Measurements from ENCODE around the gene GRIK4.
A peak's percentile ranks its signal among the peaks of the same experiment; 100 is the strongest.

GRIK4 gene

DNA sequence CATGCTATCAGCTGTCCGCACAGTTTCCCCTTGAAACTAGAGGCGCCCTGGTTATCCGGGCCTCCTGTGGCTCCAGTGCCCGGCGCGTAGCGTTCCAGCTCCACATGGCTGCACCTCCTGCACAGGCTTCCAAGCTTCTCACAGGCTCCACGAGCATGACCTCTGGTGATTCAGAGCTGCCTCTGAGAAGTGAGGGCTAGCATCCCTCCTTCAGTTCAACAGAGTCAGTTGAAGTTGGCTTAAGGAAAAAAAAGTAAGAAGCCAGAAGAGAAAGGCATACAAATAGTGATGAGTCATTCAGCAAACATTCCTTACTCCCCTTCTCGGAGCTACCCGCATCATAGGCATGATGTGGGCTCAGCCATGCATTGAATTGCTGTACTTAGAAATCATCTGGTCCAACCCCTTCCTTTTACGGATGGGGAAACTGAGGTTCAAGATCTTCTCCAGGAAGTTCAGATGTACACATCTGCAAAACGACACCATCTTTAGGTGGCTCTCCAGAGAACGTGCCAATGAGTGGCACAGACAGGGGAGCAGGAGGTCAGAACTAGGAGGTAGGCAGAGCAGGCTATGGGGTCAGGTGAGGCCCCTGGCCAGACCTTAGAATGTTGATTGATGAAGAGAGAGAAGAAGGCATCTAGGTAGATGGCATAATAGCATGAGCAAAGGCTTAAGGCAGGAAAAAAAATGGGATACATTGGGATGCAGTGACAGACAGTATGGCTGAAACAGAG lies 296.0 kb downstream of the GRIK4 start:
- FAIRE-seq (no peak), DNase-seq (ENCODE audit: low spot score) (peak; percentile 84)

DNA sequence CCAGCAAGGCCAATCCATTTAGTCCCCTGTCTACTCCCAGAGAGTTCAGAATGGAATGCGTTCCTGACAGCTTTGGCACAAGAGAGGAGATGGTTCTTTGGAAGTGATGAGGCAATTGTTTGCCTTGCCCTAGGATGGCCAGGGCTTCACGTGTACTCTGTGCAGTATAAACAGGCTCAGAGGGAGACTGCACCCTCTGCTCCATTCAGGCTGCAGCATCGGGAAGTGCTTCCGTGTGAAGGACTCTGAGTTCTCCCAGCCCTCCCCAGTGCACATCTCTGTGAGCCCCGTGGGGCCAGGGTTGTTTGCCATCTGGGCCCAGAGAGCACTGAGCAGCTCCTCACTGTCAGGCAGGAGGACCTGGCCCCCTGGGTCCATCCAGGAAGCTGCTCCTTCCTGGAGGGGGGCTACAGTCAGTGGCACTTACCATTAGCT lies 297.1 kb downstream of the GRIK4 start:
- no peak for FAIRE-seq
- DNase-seq (ENCODE audit: low spot score) = no peak

DNA sequence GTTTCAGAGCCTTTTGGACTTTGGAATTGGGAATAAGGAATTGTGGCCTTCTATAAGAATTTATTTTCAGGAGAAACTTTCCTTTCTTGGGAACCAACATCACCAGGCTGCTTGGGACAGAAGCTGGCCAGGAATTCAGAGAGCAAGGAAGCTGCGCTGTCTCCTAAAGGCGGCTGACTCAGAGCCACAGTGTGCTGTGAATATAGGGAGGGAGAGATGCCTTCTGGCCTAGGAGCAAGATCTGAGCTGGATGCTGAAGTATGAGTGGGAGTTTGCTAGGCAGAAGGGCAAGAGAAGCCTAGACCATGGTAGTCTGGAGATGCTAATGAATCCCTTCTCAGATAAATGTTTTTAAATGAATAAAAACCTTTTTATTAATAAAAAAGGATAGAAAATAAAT lies 298.7 kb downstream of the GRIK4 start:
- no peak for DNase-seq (ENCODE audit: low spot score)
- no peak for FAIRE-seq

DNA sequence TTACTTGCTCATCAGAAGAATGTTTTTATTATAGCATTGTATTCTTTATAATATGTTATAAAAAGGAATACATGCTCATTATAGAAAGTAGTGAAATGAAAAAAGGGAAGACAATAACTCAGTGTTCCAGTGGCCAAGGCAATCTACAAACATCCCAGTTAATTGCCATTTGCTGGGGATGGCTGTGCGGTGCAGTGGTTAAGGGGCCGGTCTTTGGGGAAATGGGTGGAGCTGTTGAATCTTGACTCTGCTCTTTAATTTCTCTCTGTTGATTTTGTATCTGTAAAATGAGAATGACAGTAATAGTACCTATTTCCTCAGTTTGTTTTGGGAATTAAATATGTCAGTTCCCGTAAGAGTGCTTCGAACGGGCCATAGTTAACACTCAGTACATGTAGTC lies 299.7 kb downstream of the GRIK4 start:
- no peak for DNase-seq (ENCODE audit: low spot score)
- FAIRE-seq = no peak

DNA sequence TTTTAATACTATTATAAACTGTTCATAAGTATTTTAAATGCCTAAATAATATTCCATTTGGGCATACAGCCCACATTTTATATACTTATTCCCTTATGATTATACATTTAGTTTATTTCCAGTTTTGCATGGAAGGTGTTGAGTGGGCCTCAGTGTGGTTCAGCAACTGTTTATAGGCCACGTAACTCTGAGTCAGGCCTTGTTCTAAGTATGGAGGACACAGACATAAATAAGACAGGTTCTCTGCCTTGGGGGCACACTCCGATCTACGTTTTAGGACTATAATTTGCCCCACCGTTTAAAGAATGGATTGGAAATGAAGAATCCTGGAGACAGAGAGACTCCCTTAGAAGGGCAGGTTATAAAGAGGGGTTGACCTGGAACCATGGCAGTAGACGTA lies 300.2 kb downstream of the GRIK4 start:
- FAIRE-seq = no peak
- DNase-seq (ENCODE audit: low spot score) = no peak

DNA sequence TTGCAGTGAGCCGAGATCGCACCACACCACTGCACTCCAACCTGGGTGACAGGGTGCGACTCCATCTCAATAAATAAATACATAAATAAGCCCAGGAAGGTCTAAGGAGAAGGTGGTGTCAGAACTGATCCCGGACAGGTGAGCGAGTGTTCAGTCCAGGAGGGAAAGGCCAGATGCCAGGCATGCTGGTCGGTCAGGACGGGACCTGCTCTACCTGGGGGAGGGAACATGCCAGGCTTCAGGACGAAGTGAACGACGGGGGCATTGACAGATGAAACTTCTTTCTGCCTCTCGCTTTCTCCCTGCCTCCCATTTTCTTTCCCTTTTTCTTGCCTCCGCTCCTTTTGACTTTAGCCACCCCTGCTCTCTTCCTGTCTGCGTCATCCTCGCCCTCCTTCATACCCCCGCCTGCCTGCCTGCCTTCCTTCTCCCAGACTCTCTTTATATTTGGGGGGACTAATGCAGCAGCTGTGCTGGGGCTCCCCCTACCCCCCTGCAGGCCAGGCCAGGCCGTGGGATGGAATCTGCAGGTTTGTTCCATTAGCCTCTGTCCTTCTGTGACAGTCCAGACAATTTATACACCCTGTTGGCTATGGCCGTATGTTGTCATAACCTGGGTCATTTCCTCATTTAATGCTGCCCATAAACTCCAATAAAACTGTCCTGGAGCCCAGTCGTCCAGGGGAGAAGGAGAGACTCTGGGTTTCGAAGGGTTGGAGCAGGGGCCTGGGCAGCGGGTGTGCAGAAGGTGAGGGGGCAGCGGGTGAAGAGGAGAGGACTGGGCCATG lies 303.2 kb downstream of the GRIK4 start:
- DNase-seq (ENCODE audit: low spot score) = no peak
- FAIRE-seq = no peak

DNA sequence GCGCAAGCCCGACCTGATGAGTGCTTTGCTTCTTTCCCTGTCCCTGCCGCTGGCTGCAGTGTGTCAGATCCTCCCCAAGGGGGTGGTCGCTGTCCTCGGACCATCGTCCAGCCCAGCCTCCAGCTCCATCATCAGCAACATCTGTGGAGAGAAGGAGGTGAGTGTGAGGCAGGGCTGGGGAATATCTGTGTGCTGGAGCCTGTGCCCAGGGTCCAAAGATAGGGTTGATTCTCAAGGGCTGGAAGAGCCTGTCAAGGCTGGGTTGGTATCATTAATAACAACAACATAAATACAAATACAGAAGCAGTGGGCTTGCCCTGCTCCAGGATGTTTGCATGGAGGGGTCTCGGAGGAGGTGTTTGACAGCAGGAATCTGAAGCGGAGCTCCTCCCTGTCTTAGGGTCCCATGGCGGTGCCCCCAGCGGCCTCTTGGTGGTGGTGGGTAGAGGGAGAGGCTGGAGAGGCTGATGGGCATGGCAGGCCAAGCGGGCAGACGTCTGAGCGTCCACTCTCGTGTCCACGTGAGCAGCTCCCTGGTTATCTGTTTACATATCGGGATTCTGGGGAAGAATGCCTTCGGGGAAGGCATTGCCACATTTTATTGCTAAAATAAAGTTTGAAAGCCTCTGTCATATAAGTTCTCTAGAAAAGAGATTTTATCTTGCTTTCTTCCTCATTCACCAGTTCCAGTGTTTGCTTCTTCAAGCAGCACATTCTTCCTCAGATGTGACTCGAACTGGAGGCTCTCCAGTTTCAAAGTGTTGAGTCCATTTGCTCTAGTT lies 304.0 kb downstream of the GRIK4 start:
- DNase-seq (ENCODE audit: low spot score) (no peak), FAIRE-seq (no peak)

DNA sequence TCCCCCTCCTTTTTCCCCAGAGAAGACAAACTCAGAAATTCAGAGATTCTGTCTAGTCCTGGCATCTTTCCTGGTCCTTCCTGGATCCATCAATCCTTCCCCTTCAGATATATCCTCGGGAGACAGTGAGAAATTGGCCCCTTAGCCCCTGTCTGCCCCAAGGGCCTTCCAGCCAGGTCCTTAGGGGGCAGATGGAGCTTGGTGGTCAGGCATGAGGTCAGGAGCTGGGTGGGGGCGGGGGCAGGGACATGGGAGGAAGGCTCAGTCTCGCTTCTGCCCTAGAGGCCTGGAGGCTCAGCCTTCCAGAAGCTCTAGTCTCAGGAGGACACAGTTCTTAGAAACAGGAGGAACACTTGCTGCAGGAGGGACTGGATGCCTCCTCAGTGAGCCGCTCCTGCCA lies 304.6 kb downstream of the GRIK4 start:
- FAIRE-seq = no peak
- no peak for DNase-seq (ENCODE audit: low spot score)

DNA sequence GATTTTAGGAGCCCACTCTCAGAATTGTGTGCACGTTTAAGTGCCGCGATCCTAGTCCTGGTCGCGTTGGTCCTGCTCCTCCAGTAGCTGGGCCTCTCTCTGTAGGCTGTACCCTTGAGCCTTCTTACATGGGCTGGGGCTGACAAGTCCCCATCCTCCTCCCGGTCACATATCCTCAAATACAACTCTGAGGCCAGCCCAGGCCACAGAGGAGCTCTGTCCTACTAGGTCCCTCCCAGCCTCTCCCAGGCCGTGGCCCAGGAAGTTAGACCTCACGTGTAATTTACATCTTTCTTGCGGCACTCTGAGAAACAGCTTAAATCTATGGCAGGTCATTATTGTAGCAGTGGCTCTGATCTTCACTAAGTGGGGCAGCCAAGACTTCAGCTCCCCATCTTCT lies 305.2 kb downstream of the GRIK4 start:
- FAIRE-seq = no peak
- DNase-seq (ENCODE audit: low spot score) = no peak

DNA sequence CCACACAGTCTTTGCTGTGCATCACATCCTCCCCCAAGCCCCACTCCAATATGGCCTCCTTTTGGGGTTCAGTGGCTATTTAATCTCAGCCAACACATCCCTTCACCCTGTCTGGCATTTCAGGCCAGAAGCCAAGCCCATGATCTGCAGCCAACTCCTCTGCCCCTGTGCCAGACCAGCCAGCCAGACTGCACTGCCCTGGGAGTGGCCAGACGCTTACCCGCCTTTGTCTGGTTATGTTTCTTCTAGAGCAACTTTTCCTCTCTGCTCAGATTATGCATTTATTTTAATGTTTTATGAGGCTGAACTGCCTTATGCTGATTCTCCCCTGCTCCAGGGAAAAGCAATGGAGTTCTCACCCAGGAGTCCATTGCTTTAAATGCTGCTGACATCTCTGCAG lies 305.6 kb downstream of the GRIK4 start:
- no peak for FAIRE-seq
- no peak for DNase-seq (ENCODE audit: low spot score)

DNA sequence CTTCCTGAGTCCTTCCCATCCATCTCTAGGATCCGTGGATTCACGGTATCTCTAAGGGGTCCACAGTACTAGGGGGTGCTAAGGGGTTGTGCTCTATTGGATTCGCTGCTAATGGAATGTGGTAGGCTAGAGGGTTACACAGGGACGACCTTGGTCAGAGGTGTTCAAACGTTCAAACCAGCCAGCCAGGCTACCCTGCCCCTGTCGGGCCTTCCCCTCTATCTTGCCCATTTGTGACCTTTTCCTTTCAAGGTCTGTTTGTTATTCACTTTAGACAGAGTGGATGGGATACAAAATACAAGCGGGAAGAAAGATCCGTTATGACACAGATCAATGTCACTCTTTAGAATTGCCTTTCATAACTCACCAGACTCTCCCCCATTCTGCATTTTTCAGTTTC lies 306.5 kb downstream of the GRIK4 start:
- no peak for FAIRE-seq
- DNase-seq (ENCODE audit: low spot score) = no peak

DNA sequence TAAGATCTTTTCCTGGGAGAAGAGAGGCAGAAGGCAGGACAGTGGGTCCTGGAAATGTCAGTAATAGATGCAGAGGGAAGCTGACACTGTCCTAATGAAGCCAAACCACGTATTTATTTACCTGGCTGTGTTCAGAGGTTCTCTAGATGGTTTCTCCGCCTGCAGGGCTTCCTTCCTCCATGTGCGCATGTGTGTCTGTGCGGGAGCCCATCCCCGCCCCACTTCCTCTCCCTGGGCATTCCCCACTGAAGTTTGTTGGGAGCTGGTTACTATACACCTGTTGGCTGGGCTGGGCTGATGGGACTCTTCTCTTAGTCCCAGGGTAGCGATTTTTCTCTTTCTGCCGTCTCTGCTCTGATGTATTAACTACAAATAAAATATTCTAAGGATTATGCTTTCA lies 307.5 kb downstream of the GRIK4 start:
- DNase-seq (ENCODE audit: low spot score) = no peak
- FAIRE-seq = no peak

DNA sequence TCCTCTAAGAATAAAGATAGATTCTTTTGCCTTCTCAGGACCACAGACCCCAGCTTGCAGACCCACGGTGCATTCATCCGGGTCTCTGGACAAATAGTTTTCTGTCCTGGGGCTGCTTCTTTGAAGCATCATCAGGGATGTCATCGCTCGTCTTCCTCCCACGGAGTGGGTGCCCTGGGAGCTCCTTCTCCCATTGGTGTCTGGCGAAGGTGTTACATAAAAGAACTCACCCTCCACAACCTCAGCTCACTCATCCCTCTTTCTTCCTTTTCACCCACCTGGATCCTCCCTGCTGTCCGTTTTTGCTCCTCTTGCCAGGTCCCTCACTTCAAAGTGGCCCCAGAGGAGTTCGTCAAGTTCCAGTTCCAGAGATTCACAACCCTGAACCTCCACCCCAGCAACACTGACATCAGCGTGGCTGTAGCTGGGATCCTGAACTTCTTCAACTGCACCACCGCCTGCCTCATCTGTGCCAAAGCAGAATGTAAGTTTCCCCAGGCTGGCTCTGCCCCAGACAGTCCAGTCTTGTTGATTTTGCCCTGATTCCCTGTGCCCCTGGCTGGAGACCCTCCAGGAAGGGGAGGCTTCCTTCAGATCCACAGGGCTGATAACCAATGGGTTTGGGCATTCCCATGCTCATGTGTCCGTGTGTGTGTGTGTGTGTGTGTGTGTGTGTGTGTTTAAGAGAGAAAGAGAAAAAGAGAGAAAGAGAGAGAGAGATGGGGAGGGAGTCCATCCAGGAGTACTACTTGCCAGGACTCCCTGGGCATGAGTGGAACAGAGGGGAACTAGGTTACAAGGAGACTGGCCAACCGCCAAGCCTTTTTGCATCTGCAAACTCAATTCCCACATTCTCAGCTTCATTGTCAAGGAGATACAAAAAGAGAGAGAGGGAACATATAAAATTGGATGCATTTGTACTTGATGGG lies 308.2 kb downstream of the GRIK4 start:
- FAIRE-seq (no peak), DNase-seq (ENCODE audit: low spot score) (no peak)

DNA sequence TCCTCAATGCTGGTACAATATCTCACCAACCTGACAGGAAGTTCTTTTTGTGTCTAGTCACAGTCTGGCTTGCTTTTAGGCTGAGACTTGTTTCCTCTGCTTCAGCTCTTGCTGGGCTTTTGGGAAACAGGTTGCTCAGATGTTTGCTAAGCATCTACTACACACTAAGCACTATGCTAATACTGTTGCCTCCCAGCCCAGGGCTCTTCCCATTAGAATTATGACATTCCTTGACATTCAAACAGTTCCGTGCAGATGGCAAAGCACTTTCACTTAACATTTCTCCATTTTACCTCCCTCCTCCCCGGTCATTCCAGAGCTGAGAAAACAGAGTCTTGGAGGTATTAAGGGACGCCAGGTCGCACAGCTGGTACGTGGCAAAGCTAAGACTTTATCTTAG lies 311.6 kb downstream of the GRIK4 start:
- FAIRE-seq = no peak
- no peak for DNase-seq (ENCODE audit: low spot score)

DNA sequence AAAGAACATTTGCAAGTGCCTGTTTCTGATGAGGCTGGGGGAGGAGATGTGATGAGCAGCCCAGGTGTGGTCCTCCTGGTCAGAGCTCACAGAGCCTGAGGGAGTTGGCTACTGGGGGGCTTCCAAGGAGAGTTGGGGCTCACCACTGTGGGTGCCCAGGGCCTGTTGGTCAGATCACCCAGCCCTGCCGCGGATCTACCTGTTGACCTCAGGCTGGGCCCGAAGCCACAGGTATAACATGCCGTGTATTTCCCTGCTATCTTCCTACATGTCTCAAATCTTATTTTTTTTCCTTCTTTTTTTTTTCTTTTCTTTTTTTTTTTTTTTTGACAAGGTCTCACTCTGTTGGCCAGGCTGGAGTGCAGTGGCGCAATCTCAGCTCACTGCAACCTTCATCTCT lies 312.7 kb downstream of the GRIK4 start:
- DNase-seq (ENCODE audit: low spot score) (no peak), FAIRE-seq (no peak)

DNA sequence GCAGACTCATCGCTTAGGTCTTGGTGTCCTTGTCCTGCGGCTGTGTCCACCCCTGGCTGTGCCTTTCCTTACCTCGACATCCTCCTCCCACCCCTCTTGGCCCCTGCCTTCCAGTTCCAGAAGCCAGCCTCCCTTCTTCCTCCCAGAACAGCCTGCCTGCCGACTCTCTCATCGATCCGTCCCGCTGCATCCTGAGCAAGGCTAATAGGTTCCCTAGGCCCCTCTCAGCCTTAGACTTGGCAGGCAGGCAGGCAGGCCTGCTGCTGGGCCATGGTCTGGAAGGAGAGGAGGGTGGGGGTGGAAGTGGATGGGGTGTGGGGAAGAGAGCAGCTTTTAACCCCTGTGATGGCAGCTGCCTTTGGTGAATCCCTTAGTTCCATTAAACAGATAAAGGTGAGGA lies 315.6 kb downstream of the GRIK4 start:
- no peak for FAIRE-seq

DNA sequence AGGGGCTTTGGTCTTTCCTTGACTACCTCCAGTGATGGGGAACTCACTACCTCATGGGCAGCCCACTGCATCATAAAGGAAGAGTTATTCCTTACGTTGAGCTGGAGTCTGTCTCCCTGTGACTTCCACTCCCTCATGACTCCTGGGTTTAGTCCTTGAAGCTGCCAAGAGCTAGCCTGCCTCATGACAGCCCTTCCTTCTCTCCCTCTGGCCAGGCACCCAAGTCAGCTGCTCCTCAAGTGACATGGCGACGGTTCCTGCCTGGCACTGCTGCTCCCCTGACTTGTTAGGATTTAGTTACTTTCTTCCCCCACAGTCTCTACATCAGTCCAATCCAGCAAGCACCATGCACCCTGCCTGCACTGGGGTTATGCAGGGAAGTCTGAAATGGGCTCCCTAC lies 316.3 kb downstream of the GRIK4 start:
- DNase-seq (ENCODE audit: low spot score) = no peak
- FAIRE-seq = no peak

More for the DNA sequence above, 315.6 kb downstream of the GRIK4 start:
- no peak for DNase-seq (ENCODE audit: low spot score)

DNA sequence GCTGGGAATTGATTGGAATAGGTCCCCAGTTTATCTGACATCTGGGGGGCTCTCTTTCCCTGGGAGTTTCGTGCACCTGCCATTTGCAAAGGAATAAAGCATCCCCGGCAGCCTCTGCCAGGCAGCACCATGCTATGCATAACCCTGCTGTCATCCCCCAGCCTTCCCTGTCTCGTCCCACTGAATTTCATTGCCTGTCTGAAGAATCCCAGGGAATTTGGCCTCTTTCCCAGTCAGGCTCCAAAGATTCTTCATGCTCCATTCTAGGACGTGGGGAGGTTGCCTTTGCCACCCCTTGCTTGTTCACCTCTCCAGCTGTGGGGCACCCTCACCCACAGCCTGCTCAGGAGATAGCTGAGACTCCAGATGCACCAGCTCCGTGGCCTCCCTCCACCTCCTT lies 317.3 kb downstream of the GRIK4 start:
- DNase-seq (ENCODE audit: low spot score) (no peak), FAIRE-seq (no peak)

DNA sequence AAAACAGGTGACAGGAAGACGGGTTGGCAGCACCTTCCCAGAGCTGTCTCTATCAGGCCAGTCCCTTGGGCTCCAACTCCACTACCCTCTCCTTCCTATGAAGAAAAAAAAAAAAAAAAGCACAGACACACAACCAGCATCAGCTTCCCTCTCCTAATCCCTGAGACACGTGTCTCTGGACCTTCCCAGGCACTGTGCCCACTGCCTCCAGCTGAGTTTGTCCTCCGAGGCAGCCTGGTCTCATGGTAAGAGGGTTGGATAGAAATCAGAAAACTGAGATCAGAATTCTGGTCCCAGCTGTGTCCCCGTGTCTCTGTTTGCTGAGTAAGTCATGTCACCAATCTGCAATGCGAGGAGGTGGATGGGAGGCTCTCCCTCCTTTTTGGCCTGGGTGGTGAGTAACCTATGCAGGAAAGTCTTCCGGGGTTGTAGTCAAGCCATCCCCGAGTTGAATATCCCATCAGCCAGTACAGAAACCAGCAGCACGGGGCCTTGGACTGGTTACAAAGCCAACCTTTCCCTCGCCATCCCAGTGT lies 318.6 kb downstream of the GRIK4 start:
- FAIRE-seq (no peak), DNase-seq (ENCODE audit: low spot score) (no peak)

DNA sequence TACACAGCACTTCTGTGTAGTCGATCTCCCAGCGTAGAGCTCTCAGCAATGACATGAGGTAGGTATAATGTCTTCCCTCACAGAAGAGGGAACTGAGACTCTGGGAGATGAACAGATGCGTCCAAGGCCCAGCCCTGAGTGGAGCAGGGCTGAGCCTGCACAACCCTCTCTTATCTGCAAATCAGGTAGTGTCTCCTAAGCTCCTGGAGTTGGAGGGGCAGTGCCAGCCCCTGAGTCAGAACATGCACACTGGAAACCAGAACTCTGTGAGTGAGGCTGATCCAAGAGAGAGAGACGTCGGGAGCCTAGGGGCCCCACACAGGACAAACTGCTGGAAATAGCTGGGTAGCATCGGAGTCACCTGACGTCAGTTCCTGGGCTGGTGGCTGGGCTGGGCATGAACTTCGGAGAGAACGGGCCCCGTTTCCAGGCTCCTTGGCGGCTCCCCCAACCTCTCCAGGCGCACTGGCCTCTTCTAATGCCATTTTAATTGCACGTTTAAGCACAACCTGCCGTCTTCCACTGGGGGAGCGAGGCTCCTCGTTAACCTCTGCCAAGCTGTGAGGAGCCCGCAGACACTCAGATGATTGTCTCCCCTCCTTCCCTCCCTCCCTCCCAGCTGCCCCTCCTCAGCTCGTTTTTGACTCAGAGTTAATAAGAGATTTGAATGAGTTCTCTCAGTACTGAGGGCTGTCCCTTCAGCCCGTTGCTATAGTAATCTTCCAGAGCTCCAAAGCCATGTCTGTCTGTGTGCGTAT lies 321.1 kb downstream of the GRIK4 start:
- FAIRE-seq = no peak
- no peak for DNase-seq (ENCODE audit: low spot score)
